ENCODE results near the gene FOXN1.
A peak's percentile ranks its signal among the peaks of the same experiment; 100 is the strongest.

The FOXN1 gene

GRCh38 chr17:28576758-28577465 is 70.8 kb downstream of the FOXN1 start, which contains the start of gene ALDOC:
Gene ALDOC (minus strand): TSS chr17:28576895. CDS start chr17:28575532, 1,363 bp downstream.
- peak; percentile 83 to 99 for DNase-seq (ENCODE audit: low spot score in 2 of 2)
- H3K4me1 ChIP-seq = peaks cover 8% of the 10 kb centered on the region
- no peak within 1 kb of the TSS for H3K4me3 ChIP-seq
- no peaks in the 10 kb centered on the region for H3K9me3 ChIP-seq
- in situ Hi-C loops (cut with MboI; ENCODE audit: low sequenced_read_pairs) = loop anchor here (10.0 kb wide), 1 partner anchor 62 kb away; no protein-coding TSS in a partner anchor
- H3K27me3 ChIP-seq (ENCODE audit: low read depth) = no peaks in the 10 kb centered on the region
- H3K36me3 ChIP-seq (replicated peaks) = peaks cover 42% of the 10 kb centered on the region

GRCh38 chr17:28577466-28577824 is 71.3 kb downstream of the FOXN1 start:
- no peak overlapping the region for H3K4me3 ChIP-seq
- no peak for DNase-seq (ENCODE audit: low spot score in 2 of 2)
- H3K9me3 ChIP-seq = no peaks in the 10 kb centered on the region
- peaks cover 48% of the 10 kb centered on the region for H3K36me3 ChIP-seq (replicated peaks)
- peaks cover 4% of the 10 kb centered on the region for H3K4me1 ChIP-seq
- H3K27me3 ChIP-seq (ENCODE audit: low read depth) = no peaks in the 10 kb centered on the region
- in situ Hi-C loops (cut with MboI; ENCODE audit: low sequenced_read_pairs) = loop anchor here (10.0 kb wide), 1 partner anchor 63 kb away; no protein-coding TSS in a partner anchor

- in situ Hi-C loops (cut with MboI; ENCODE audit: low sequenced_read_pairs) = loop anchor here (10.0 kb wide), 1 partner anchor 64 kb away; no protein-coding TSS in a partner anchor
- Histone ChIP-seq H3K4me3 (no peak overlapping the region), H3K4me1 (peaks cover 4% of the 10 kb centered on the region), H3K36me3 (replicated peaks) (peaks cover 59% of the 10 kb centered on the region), H3K27me3 (ENCODE audit: low read depth) (no peaks in the 10 kb centered on the region), H3K9me3 (no peaks in the 10 kb centered on the region)
- no peak for DNase-seq (ENCODE audit: low spot score in 2 of 2)
Measured at GRCh38 chr17:28578246-28579195, 72.4 kb downstream of the FOXN1 start.

GRCh38 chr17:28579526-28579925 is 73.4 kb downstream of the FOXN1 start:
- in situ Hi-C loops (cut with MboI; ENCODE audit: low sequenced_read_pairs) = loop anchor here (10.0 kb wide), 1 partner anchor 65 kb away; no protein-coding TSS in a partner anchor
- Histone ChIP-seq H3K27me3 (ENCODE audit: low read depth) (no peaks in the 10 kb centered on the region), H3K36me3 (replicated peaks) (peaks cover 69% of the 10 kb centered on the region), H3K4me1 (peaks cover 4% of the 10 kb centered on the region), H3K4me3 (no peak overlapping the region), H3K9me3 (no peaks in the 10 kb centered on the region)
- no peak for DNase-seq (ENCODE audit: low spot score in 2 of 2)

GRCh38 chr17:28580959-28581358 is 74.8 kb downstream of the FOXN1 start:
- H3K4me3 ChIP-seq = no peak overlapping the region
- peaks cover 4% of the 10 kb centered on the region for H3K4me1 ChIP-seq
- DNase-seq (ENCODE audit: low spot score in 2 of 2) = no peak
- in situ Hi-C loops (cut with MboI; ENCODE audit: low sequenced_read_pairs) = no loop called here
- H3K9me3 ChIP-seq = no peaks in the 10 kb centered on the region
- H3K36me3 ChIP-seq (replicated peaks) = peaks cover 83% of the 10 kb centered on the region
- H3K27me3 ChIP-seq (ENCODE audit: low read depth) = no peaks in the 10 kb centered on the region

- no peak for DNase-seq (ENCODE audit: low spot score in 2 of 2)
- H3K27me3 ChIP-seq (ENCODE audit: low read depth) = no peaks in the 10 kb centered on the region
- no peaks in the 10 kb centered on the region for H3K9me3 ChIP-seq
- H3K4me3 ChIP-seq = no peak overlapping the region
- no peaks in the 10 kb centered on the region for H3K4me1 ChIP-seq
- H3K36me3 ChIP-seq (replicated peaks) = peaks cover 90% of the 10 kb centered on the region
- in situ Hi-C loops (cut with MboI; ENCODE audit: low sequenced_read_pairs) = no loop called here
Measured at GRCh38 chr17:28582513-28582912, 76.4 kb downstream of the FOXN1 start.

- H3K9me3 ChIP-seq = no peaks in the 10 kb centered on the region
- no peak for DNase-seq (ENCODE audit: low spot score in 2 of 2)
- no peaks in the 10 kb centered on the region for H3K27me3 ChIP-seq (ENCODE audit: low read depth)
- H3K36me3 ChIP-seq (replicated peaks) = peaks cover 86% of the 10 kb centered on the region
- in situ Hi-C loops (cut with MboI; ENCODE audit: low sequenced_read_pairs) = no loop called here
- H3K4me1 ChIP-seq = no peaks in the 10 kb centered on the region
- H3K4me3 ChIP-seq = no peak overlapping the region
Measured at GRCh38 chr17:28584434-28584833, 78.3 kb downstream of the FOXN1 start.

- H3K9me3 ChIP-seq = no peaks in the 10 kb centered on the region
- H3K36me3 ChIP-seq (replicated peaks) = peaks cover 88% of the 10 kb centered on the region
- H3K4me3 ChIP-seq = no peak overlapping the region
- H3K27me3 ChIP-seq (ENCODE audit: low read depth) = no peaks in the 10 kb centered on the region
- DNase-seq (ENCODE audit: low spot score in 2 of 2) = no peak
- H3K4me1 ChIP-seq = no peaks in the 10 kb centered on the region
- in situ Hi-C loops (cut with MboI; ENCODE audit: low sequenced_read_pairs) = no loop called here
Measured at GRCh38 chr17:28585851-28586250, 79.7 kb downstream of the FOXN1 start.

All from HAP-1 (cell line).